Fibroblast of skin of abdomen (primary cell): ENCODE data around the gene NOMO2. TPM values are rescaled to one million over a fixed set of nuclear protein-coding genes. Genes with fewer than 3 reads are reported as not detected.
"Not testable (repeated sequence)": the region's sequence is repeated elsewhere in the genome, so short reads cannot be mapped to it uniquely, and the experiment has no call there.

Source experiments
- DNase-seq: peaks from one replicate; pipeline ENCODE4 v3.0.0-alpha.2; 2013
- polyA plus RNA-seq, 2 experiments: library from polyadenylated mRNA; unstranded; fragments of 120-200 nt; gene quantifications; one replicate each; pipeline ENCODE4 v1.2.1, GENCODE V29; 2013; ENCODE audit not compliant: insufficient read length in 2 of 2

The NOMO2 gene, protein sequence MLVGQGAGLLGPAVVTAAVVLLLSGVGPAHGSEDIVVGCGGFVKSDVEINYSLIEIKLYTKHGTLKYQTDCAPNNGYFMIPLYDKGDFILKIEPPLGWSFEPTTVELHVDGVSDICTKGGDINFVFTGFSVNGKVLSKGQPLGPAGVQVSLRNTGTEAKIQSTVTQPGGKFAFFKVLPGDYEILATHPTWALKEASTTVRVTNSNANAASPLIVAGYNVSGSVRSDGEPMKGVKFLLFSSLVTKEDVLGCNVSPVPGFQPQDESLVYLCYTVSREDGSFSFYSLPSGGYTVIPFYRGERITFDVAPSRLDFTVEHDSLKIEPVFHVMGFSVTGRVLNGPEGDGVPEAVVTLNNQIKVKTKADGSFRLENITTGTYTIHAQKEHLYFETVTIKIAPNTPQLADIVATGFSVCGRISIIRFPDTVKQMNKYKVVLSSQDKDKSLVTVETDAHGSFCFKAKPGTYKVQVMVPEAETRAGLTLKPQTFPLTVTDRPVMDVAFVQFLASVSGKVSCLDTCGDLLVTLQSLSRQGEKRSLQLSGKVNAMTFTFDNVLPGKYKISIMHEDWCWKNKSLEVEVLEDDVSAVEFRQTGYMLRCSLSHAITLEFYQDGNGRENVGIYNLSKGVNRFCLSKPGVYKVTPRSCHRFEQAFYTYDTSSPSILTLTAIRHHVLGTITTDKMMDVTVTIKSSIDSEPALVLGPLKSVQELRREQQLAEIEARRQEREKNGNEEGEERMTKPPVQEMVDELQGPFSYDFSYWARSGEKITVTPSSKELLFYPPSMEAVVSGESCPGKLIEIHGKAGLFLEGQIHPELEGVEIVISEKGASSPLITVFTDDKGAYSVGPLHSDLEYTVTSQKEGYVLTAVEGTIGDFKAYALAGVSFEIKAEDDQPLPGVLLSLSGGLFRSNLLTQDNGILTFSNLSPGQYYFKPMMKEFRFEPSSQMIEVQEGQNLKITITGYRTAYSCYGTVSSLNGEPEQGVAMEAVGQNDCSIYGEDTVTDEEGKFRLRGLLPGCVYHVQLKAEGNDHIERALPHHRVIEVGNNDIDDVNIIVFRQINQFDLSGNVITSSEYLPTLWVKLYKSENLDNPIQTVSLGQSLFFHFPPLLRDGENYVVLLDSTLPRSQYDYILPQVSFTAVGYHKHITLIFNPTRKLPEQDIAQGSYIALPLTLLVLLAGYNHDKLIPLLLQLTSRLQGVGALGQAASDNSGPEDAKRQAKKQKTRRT
- polyA plus RNA-seq (2013, experiment 1 of 2; ENCODE audit: insufficient read length) = 159 TPM
- polyA plus RNA-seq (2013, experiment 2 of 2; ENCODE audit: insufficient read length) = 146 TPM

DNA sequence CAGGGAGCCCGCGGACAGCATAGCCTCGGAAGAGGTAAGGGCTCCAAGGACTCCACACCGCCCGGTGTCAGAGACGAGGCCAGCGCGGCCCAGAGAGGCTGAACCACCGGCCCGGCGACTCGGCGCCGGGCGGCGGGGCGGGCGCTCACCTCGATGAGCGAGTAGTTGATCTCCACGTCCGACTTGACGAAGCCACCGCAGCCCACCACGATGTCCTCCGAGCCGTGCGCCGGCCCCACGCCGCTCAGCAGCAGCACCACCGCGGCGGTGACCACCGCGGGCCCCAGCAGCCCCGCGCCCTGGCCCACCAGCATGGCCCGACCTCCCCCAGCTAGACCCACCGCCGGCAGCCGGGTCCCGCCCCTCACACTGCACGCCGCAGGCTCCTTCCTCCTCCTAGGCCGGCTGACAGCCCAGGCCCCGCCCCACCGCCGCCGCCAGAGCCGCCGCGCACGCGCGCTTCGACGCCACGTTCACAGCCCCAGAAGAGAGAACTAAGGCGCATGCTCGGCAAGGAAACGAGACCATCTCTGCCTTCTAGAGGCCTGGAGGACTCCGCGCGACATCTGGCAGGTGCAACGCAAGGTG is at the start of gene NOMO2:
Gene NOMO2, minus strand, starts transcription at position 371 of the 588 bp plus-strand sequence. Its CDS starts 57 bp downstream, at position 314.
- not testable (repeated sequence) for DNase-seq

DNA sequence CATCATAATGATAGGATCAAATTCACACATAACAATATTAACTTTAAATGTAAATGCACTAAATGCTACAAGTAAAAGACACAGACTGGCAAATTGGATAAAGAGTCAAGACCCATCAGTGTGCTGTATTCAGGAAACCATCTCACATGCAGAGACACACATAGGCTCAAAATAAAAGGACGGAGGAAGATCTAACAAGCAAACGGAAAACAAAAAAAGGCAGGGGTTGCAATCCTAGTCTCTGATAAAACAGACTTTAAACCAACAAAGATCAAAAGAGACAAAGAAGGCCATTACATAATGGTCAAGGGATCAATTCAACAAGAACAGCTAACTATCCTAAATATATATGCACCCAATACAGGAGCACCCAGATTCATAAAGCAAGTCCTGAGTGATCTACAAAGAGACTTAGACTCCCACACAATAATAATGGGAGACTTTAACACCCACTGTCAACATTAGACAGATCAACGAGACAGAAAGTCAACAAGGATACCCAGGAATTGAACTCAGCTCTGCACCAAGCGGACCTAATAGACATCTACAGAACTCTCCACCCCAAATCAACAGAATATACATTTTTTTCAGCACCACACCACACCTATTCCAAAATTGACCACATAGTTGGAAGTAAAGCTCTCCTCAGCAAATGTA is 48.4 kb upstream of the NOMO2 start:
- DNase-seq = not testable (repeated sequence)

DNA sequence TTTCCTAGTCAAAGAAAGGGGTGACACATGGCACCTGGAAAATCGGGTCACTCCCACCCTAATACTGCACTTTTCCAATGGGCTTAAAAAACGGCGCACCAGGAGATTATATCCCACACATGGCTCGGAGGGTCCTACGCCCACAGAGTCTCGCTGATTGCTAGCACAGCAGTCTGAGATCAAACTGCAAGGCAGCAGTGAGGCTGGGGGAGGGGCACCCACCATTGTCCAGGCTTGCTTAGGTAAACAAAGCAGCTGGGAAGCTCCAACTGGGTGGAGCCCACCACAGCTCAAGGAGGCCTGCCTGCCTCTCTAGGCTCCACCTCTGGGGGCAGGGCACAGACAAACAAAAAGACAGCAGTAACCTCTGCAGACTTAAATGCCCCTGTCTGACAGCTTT is 46.4 kb upstream of the NOMO2 start:
- DNase-seq = not testable (repeated sequence)

DNA sequence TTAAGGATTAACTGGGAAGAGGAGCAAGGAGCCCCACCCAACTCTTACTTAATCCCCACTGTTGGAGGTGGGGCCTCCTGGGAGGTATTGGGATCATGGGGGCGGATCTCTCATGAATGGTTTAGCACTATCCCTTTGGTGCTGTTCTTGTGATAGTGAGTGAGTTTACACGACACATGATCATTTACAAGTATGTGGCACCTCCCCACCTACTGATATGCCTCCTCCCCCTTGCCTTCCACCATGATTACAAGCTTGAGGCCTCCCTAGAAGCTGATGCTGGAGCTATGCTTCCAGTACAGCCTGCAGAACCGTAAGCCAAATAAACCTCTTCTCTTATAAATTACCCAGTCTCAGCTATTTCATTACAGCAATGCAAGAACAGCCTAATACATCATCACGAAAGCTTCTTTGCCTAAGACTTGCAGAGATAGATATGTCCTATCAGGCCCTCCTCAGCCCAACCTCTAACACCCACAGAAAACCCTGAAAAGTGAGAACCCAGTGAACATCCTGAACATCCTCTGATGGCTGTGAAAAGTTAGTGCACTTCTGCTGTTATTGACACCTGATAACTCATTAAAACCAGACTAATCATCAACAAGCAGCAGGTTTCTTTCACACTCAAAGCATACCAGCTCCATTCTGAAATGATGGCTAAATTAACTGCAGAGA is 41.8 kb upstream of the NOMO2 start:
- not testable (repeated sequence) for DNase-seq

DNA sequence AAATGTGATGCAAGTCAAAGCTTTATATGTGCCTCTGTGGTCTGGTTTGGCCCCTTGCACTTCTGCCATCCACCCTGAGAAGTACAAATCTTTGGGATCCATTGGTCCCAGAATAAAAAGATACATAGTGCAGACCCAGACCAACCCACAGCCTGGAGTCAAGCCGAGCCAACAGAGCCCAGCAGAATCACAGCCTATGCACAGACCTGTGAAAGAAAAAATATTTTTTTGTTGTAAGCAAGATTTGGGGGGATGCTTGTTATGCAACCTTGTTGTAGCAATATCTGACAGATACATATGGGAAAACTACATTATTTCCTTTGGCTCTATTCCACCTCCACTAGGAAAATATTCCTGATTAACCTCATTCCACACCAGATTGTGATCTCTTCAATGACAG is 36.7 kb upstream of the NOMO2 start:
- not testable (repeated sequence) for DNase-seq

DNA sequence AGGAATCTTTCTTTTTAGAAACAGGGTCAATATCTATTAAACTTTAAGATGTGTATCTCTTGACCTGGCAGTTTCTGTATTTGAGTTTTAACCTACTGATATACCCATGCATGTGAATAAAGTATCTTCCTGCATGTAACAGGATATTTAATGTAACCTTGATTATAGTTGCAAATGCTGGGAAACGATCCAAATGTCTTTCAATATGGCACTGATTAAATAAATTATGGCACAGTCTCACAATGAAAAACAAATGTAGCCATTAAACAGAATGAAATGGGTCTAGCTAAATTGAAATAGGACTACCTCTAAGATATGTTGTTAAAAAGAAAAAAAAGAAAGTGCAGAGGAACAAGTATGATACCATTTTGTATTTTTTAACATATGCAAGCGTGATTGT is 35.8 kb upstream of the NOMO2 start:
- DNase-seq = not testable (repeated sequence)

DNA sequence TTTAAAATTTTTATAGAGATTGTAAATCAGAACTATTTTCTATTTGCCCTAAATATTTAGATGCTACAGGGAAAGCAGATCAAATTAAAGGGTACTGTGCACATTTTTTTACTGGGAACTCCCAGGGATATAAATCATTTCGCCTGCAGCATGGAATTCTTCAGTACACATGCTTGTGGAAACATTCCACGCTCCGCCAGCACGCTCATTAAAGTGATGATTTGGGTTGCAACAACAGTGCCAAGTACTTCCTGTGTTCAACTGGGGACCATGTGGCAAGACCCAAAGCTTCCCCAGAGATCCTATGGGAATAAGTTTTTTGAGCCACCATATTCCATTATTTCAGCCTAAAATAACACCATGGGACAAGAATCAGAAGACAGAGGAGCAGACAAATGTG is 35.4 kb upstream of the NOMO2 start:
- peak; percentile 15 for DNase-seq

DNA sequence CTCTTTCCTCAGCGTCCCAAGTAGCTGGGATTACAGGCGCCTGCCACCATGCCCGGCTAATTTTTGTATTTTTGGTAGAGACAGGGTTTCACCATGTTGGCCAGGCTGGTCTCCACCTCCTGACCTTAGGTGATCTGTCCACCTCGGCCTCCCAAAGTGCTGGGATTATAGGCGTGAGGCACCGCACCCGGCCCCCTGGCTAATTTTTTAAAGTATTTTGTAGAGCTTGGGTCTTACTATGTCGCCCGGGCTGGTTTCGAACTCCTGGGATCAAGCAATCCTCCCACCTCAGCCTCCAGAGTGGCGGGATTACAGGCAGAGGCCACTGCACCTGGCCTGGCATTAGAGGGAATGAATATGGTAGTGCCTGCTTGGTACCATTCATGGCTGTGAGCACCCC is 33.9 kb upstream of the NOMO2 start:
- not testable (repeated sequence) for DNase-seq

DNA sequence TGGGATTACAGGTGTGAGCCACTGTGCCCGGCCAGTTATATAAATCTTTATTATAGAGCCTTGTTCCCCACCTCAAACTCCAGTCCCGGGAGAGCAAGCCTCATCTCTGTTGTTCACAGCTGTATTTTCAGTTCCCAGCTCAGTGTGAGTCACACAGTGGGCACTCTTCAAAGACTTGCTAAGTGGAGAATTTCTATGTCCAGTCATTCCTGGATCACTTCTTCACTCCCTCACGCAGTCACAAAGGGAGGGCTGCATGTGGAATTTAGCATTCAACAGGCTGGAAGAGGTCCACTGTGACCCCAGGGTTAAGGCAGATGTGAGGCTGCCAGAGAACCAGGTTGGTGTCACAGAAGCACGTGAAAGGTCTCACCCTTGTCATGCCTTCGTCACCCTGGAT is 33.0 kb upstream of the NOMO2 start:
- DNase-seq = not testable (repeated sequence)

DNA sequence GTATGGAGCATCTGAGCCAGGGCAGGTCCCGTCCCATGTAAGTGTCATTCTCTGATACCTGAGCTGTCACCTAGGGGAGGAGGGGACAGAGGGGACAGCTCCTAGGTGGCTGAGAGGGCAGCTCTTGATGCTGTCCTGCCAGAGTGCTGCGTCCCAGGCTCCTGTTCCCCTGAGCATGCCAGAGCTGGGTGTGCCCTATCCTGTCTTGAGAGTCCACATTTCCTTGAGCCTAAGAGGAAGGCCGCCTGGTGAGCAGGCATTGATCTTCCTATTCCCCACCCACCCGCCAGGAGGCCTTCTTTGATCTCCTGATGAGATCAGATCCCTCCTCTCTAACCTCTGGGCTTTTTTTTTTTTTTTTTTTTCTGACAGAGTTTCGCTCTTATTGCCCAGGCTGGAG is 32.0 kb upstream of the NOMO2 start:
- not testable (repeated sequence) for DNase-seq

DNA sequence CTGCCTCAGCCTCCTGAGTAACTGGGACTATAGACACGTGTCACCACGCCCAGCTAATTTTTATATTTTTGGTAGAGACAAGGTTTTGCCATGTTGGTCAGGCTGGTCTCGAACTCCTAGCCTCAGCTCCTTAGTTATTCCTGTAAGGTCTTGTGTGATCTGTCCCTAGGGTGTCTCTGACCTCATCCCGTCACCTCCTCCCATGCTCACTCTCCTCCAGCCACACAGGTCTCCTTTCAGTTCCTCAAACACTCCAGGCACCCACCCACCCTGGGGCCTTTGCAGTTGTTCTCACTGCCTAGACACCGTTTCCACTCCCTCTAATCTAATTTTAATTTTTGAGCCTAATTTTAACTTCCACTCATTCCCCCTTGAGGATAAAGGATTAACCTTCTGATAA is 31.1 kb upstream of the NOMO2 start:
- not testable (repeated sequence) for DNase-seq

DNA sequence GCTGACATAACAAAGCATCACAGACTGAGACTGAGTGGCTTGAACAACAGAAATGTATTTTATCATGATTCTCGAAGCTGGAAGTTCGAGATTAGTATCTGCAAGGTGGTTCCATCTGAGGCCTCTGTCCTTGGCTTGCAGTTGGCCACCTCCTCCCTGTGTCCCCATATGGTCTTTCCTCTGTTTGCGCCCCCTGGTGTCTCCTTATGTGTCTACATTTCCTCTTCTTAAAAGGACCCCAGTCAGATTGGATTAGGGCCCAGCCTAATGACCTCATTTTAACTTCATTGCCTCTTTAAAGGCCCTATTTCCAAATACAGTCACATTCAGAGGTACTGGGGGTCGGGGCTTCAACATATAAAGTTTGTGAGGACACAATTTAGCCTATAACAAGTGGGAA is 30.0 kb upstream of the NOMO2 start:
- peak; percentile 27 for DNase-seq

DNA sequence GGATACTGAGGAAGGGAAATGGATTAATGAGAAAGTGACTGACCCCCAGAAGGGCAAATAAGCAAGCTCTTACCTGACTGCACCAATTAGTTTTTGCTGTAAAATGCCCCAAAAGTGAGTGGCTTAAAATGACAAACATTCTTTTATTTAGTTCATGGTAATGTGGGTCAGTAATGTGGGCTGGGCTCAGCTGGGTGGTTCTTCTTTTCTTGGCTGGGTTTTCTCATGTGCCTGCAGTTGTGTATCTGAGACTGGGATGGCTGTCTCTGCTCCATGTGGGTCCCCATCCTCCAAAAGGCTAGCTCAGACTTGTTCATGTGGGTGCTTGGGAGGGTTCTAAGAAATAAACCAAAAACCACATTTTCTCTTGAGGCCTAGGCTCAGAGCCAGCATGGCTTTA is 29.5 kb upstream of the NOMO2 start:
- DNase-seq = not testable (repeated sequence)

DNA sequence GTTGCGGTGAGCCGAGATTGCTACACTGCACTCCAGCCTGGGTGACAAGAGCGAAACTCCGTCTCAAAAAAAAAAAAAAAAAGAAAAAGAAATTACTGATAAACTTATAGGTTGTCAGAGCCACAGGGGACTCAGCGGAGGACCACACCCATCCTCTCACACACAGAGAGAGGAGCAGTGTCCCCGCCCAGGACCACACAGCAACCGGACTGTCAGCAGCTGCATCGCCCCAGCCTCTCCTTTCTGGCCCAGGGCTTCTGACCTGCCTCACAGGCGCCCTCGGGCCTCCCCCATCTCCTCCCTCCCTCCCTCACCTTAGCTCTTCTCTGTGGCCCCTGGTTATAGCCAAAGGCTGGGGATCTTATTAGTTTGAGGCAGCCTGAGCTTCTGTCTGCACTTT is 27.9 kb upstream of the NOMO2 start:
- not testable (repeated sequence) for DNase-seq

DNA sequence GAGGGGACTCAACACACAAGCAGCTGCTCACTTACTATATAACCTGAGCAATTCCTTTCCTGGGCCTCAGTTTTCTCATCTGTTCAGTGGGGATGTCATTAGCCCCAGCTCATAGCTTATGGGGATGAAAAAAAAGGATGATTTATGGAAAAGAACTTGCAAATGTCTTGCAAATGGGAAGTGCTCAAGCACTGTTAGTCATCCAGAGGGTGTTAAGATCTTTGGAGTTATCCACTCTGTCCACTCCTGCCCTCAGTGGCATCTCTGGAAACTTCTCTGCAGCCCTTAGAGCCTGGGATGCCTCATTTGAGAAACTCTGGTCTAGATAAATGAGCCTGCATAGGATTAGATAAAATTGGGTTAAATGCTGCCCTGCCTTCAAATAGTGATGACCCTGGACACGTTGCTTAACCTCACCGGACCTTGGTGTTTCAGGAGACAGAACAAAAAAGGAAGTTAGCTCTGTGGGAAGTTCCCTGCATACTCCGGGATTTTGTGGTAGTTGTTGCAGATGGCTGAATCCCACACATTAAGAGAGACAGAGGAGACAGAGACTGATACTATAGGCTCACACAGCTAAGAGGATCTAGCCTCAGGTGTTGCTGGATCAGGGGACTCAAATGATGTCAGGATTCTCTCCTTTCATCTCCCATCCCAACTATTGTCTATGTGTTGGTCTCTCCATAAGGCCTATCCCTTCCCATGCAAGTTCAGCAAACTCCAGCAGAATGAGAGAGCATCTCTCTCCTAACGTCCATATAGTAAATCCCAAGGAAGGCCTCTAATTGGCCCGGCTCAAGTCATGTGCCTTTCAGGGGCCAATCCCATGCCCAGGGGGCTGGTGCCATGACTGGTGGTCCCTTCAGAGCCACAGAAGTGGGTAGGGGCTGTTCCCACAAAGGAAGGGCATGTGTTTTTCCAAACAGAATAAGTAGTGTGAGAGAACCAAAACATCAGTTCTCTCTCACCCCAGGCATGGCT is 25.0 kb upstream of the NOMO2 start:
- not testable (repeated sequence) for DNase-seq

DNA sequence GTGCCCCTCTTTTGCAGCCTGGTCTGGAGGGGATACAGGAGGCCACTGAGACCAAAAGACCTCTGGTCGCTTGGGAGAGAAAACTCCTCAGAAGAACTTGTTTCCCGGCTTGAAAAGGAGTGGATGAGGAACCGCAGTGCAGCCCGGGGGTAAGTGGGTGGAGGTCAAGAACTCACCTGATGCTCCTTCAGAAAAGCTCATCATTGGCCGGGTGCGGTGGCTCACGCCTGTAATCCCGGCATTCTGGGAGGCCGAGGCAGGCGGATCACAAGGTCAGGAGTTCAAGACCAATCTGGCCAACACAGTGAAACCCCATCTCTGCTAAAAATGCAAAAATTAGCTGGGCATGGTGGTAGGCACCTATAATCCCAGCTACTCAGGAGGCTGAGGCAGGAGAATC is 23.9 kb upstream of the NOMO2 start:
- DNase-seq = not testable (repeated sequence)

DNA sequence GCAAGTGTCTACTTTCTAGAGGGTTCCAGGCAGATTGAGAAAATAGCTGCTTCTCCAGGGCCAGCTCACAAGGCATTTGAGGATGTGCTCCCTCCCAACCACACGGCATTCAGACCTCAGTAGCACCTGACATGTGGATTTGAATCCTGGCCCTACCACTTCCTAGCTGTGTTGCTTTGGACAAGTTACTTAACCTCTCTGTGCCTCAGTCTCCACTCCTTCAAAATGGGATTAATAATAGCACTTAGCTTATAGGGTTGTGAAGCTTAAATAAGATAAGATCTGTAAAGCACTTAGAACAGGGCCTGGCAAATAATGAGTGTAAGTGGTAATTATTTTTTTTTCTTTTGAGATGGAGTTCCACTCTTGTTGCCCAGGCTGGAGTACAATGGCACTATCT is 21.0 kb upstream of the NOMO2 start:
- DNase-seq = no peak

DNA sequence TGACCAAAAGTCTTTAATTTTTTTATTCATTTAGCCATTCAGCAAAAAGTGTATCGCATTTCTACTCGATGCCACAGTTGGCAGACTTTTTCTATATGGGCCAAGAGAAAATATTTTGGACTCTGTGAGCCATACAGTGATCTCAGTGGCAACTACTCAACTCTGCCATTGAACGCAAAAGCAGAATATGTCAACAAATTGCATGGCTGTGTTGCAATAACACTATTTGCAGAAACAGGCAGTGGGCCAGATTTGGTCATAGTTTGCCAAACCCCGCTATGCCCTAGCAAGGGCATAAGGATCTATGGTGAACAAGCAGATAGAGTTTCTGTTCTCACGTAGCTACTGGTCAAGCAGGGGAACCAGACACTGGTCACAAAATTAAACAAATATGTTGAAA is 18.5 kb upstream of the NOMO2 start:
- DNase-seq = not testable (repeated sequence)

DNA sequence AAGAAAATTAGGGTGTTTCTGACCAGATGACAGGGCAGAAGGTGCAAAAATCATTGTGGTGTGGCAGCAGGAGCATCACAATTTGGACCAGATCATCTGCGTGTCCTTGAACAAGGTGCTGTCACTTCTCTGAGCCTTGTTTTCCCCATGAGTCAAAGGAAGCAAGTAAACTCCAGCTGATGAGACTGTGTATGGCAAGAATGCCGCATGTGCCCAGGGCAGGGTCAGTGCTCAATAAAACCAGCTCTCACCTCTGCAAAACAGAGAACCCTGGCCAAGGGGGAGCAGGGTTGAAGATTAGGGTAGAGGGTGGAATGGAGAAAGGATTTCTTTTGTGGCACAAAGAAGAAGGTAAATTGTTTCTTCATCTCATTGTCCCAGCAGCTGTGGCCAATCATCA is 17.4 kb upstream of the NOMO2 start:
- DNase-seq = not testable (repeated sequence)

DNA sequence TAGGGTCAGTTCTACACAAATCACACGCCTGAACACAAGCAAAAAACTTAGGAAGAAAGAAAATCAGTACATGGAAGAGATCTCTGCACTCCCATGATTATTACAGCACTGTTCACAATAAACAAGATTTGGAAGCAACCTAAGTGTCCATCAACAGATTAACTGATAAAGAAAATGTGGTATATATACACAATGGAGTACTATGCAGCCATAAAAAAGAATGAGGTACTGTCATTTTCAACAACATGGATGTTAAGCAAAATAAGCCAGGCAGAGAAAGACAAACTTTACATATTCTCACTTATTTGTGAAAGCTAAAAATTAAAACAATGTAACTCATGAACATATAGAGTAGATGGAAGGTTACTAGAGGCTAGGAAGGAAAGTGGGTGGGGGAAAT is 16.0 kb upstream of the NOMO2 start:
- DNase-seq = not testable (repeated sequence)
